ENCODE results near the gene CYLD. TPM values are rescaled to one million over a fixed set of nuclear protein-coding genes. Genes with fewer than 3 reads are reported as not detected.

CYLD gene
- total RNA-seq, 2 experiments from 2014 or later: 360 to 373 TPM

DNA sequence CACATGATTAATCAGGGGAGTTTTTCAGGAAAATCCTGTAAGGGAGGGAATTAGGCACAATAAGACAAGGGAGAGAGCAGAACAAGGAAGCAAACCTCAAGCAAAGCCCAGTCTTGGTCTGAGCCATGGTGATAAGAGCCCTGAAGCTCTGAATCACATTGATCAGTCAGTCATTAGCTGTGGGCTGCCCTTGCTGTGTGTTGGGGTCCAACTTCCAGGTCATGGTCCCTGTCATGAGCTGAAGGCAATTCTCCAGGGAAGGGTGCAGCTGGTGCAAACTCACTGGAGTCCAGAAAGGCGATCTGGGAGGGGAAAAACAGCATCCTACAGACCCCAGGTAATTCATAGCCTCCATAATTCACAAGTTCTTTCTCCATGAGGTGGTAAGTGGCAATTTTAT lies 89.9 kb downstream of the CYLD start:
- no peak overlapping the region for H3K4me3 Mint-ChIP-seq
- POLR2A ChIA-PET: no interaction called here
- DNase-seq (no peak), ATAC-seq (ENCODE audit: poor library complexity) (no peak)
- H3K36me3 Mint-ChIP-seq (ENCODE audit: low read depth): no peaks in the 10 kb centered on the region
- H3K36me3 ChIP-seq (ENCODE audit: insufficient read depth, low read length): no peaks in the 10 kb centered on the region
- CTCF ChIA-PET: no interaction called here
- H3K9me3 ChIP-seq (ENCODE audit: control insufficient read depth in 1 of 2, insufficient read depth in 1 of 2, low read length in 2 of 2): no peaks in the 10 kb centered on the region
- H3K27ac ChIP-seq (ENCODE audit: low read depth in 1 of 2, low read length in 2 of 2): no peak overlapping the region
- no peak overlapping the region for H3K4me3 ChIP-seq (ENCODE audit: low read length)
- no peaks in the 10 kb centered on the region for H3K9me3 Mint-ChIP-seq
- H3K27ac Mint-ChIP-seq: no peak overlapping the region
- no peaks in the 10 kb centered on the region for H3K4me1 ChIP-seq (ENCODE audit: insufficient read depth, low read length)
- intact Hi-C loops (cut with DNase I, micrococcal nuclease): no loop called here
- TF ChIP-seq, protein P1, sequence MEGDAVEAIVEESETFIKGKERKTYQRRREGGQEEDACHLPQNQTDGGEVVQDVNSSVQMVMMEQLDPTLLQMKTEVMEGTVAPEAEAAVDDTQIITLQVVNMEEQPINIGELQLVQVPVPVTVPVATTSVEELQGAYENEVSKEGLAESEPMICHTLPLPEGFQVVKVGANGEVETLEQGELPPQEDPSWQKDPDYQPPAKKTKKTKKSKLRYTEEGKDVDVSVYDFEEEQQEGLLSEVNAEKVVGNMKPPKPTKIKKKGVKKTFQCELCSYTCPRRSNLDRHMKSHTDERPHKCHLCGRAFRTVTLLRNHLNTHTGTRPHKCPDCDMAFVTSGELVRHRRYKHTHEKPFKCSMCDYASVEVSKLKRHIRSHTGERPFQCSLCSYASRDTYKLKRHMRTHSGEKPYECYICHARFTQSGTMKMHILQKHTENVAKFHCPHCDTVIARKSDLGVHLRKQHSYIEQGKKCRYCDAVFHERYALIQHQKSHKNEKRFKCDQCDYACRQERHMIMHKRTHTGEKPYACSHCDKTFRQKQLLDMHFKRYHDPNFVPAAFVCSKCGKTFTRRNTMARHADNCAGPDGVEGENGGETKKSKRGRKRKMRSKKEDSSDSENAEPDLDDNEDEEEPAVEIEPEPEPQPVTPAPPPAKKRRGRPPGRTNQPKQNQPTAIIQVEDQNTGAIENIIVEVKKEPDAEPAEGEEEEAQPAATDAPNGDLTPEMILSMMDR (IDR thresholded peaks at IDR 0.05): no peak
- no peaks in the 10 kb centered on the region for H3K27me3 ChIP-seq (ENCODE audit: control insufficient read depth in 1 of 2, insufficient read depth in 2 of 2, low read length in 2 of 2)
- peaks cover 37% of the 10 kb centered on the region for H3K27me3 Mint-ChIP-seq
- no peaks in the 10 kb centered on the region for H3K4me1 Mint-ChIP-seq (ENCODE audit: low read depth)

DNA sequence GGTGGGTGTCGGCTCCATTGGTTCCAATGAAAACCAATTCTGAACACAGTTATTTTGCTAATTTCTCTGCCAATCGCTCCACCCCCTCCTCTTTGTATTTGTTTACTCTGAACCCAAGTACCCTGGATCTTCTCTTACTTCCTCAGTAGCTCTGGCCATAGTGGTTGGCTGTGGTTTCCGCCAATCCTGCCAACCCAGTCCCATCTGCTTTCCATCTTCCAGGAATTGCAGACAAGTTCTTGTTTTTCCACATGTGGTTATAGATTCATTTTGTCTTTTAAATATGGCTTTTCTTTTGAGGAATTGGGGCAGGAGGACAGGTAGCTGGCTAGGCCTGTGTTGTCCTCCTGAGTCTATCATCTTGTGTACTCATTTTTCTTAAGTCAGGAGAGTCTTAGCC lies 92.0 kb downstream of the CYLD start:
- no peaks in the 10 kb centered on the region for H3K4me1 Mint-ChIP-seq (ENCODE audit: low read depth)
- no peaks in the 10 kb centered on the region for H3K9me3 Mint-ChIP-seq
- ATAC-seq (ENCODE audit: poor library complexity): no peak
- H3K4me3 Mint-ChIP-seq: no peak overlapping the region
- no peak overlapping the region for H3K27ac Mint-ChIP-seq
- no peaks in the 10 kb centered on the region for H3K36me3 Mint-ChIP-seq (ENCODE audit: low read depth)
- Histone ChIP-seq H3K4me1 (ENCODE audit: insufficient read depth, low read length) (no peaks in the 10 kb centered on the region), H3K4me3 (ENCODE audit: low read length) (no peak overlapping the region), H3K27me3 (ENCODE audit: control insufficient read depth in 1 of 2, insufficient read depth in 2 of 2, low read length in 2 of 2) (no peaks in the 10 kb centered on the region), H3K36me3 (ENCODE audit: insufficient read depth, low read length) (no peaks in the 10 kb centered on the region), H3K9me3 (ENCODE audit: control insufficient read depth in 1 of 2, insufficient read depth in 1 of 2, low read length in 2 of 2) (no peaks in the 10 kb centered on the region), H3K27ac (ENCODE audit: low read depth in 1 of 2, low read length in 2 of 2) (no peak overlapping the region)
- intact Hi-C loops (cut with DNase I, micrococcal nuclease): no loop called here
- DNase-seq: no peak
- TF ChIP-seq, protein P1 (IDR thresholded peaks at IDR 0.05): no peak
- ChIA-PET POLR2A (no interaction called here), CTCF (no interaction called here)
- peaks cover 29% of the 10 kb centered on the region for H3K27me3 Mint-ChIP-seq

DNA sequence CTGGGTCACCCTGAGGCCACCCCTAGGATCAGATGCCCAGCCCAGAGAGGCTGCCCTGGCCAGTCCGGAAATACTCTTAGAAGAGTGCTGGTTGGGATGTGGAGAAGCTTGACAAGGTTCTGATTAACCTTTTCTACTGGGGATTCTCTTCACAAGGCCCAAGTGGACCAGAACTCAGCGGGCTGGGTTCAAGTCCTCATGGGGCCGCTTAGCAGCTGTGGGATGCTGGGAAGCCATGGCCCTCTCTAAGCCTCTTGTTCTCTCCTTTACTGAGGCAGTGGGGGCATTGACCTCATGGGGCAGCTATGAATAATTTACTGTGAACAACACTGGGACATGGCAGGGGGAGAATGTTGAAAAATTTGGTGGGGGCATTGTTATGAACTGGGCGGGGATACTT lies 92.8 kb downstream of the CYLD start:
- Histone ChIP-seq H3K4me1 (ENCODE audit: insufficient read depth, low read length) (no peaks in the 10 kb centered on the region), H3K27ac (ENCODE audit: low read depth in 1 of 2, low read length in 2 of 2) (no peak overlapping the region), H3K36me3 (ENCODE audit: insufficient read depth, low read length) (no peaks in the 10 kb centered on the region), H3K9me3 (ENCODE audit: control insufficient read depth in 1 of 2, insufficient read depth in 1 of 2, low read length in 2 of 2) (no peaks in the 10 kb centered on the region), H3K4me3 (ENCODE audit: low read length) (no peak overlapping the region), H3K27me3 (ENCODE audit: control insufficient read depth in 1 of 2, insufficient read depth in 2 of 2, low read length in 2 of 2) (no peaks in the 10 kb centered on the region)
- peaks cover 24% of the 10 kb centered on the region for H3K27me3 Mint-ChIP-seq
- H3K4me3 Mint-ChIP-seq: no peak overlapping the region
- ChIA-PET CTCF (no interaction called here), POLR2A (no interaction called here)
- no peak for DNase-seq
- intact Hi-C loops (cut with DNase I, micrococcal nuclease): no loop called here
- no peak overlapping the region for H3K27ac Mint-ChIP-seq
- no peaks in the 10 kb centered on the region for H3K9me3 Mint-ChIP-seq
- no peak for ATAC-seq (ENCODE audit: poor library complexity)
- no peaks in the 10 kb centered on the region for H3K36me3 Mint-ChIP-seq (ENCODE audit: low read depth)
- H3K4me1 Mint-ChIP-seq (ENCODE audit: low read depth): no peaks in the 10 kb centered on the region
- TF ChIP-seq, protein P1 (IDR thresholded peaks at IDR 0.05): no peak

All from CD4-positive, alpha-beta T cell (primary cell).